Left colon (tissue), 2 donors: ENCODE results near the gene MYLK3. TPM values are rescaled to one million over a fixed set of nuclear protein-coding genes. Genes with fewer than 3 reads are reported as not detected.

ENCODE experiments used
- ATAC-seq: fragments of 200-7000 bp; cut with Tn5 transposase; one replicate; pipeline ENCODE4 v1.9.1; 2020; ENCODE audit warnings: mild to moderate bottlenecking, moderate library complexity
- DNase-seq, 2 donors: peaks; one replicate each; pipeline ENCODE4 v3.0.0-alpha.2; 2020
- intact Hi-C, 2 donors: fragments of 100-400 bp; cut with DNase I in 1 of 2; cut with micrococcal nuclease in 1 of 2; formaldehyde crosslinking; loops; one replicate each; pipeline versions ENCODE4 v1.11.2 to v1.14.0; 2022; cut with DNase I, micrococcal nuclease
- total RNA-seq, 2 donors: library from RNA; stranded (reverse); fragmentation: NEBNext Ultra II Directional; extraction: Animal tissue kit (Norgen Biotek cat#: 25700); gene quantifications; one replicate each; pipeline ENCODE4 v1.2.1, GENCODE V29; 2021
- donor health status: DM: no; HTN: no; CAD: no.
- donor health status: DM: yes; HTN: yes; CAD: no.

The MYLK3 gene
- total RNA-seq, 2 donors from 2014 or later: 0.11 TPM; not detected in 1

DNA sequence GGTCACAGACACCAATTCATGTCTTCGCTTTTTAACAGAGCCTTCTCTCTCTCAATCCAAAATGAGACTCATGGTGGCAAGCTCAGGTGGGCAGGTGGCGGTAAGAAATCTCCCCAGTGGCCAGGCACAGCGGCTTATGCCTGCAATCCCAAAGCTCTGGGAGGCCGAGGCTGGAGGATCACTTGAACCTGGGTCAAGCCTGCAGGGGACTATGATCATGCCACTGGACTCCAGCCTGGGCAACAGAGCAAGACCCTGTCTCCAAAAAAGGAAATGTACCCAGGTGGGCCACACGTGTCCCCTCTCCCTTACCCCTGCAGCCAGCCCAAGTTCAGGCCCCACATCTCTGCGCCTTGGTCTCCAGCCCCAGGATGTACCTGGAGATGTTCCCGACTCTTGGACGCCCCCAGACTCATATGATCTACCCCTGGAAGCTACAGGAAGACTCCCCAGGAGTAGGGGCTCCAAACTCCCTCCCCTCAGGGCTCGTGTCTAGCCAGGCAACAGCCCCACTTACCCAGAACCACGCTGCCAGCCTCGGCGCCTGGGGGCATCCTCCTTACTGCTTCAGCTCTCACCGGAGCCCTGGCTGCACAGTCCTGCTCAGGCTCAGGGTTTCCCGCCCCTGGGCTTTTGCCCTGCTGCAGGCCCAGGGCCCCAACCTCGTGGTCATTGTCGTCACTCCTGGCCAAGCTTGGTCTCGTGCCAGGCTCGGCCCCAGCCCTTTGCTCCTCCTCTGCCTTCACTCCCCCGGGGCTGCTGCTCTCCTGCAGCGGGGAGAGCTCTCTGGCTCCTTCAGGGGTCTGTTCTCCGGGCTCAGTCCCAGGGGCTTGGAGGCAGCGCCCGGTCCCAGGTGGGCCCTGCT lies 16.2 kb downstream of the MYLK3 start:
- intact Hi-C loops: no loop called here
- DNase-seq (no peak), ATAC-seq (no peak)

DNA sequence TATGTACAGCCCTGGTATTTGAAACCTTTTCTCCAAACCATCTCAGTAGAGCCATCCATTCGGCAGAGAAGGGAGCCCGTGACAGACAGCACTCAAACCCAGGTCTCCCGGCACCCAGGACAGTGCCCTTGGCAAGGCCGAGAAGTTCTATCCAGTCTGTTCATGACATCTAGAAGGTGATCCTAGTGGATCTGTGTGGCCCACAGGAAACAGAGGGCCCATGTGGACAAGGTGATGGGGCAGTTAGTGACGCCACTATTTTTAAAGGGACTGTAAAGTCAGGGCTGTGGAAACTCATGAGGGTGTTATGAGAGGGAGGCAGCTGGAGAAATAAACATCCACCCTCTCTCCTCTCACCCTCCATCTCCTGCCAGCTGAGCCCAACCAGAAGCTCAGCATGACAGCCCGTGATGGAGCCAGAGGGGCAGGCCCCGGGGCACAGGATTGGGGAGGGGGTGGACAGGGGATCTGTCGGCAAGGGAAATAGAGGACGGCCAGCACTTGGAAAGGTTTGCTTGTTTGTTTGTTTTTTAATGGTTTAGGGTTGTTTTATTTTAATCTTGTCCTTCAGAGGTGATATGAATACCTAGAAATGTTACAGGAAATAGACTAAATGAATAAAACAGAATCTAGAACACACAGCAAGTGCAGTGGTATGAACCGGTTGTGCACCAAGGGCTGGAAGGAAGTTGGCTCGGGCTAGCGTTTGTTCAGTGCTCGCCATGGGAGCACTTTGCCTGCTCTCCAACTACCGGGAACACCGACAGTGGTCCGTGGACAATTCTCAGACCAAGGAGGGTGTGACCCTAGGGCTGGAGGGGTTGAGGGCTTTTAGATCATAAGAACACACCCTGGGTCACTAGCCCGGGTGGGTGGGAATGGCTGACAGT lies 17.1 kb downstream of the MYLK3 start:
- intact Hi-C loops: no loop called here
- ATAC-seq (no peak), DNase-seq (no peak)

DNA sequence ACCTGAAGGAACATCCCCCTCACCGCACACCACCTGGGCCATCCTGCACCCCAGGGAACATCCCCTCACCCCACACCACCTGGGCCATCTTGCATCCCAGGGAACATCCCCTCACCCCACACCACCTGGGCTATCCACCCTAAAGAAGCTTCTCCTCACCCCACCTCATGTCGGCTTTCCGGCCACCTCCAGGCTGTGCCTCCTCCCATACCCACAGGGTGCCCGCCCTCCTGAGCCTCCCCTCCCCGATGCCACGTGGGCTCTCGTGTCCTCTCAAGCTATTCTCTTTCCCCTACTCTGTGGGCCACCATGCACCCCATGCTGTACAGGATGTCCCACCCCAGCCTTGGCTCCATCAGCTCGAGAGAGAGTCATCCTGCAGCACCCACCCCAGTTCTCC lies 18.0 kb downstream of the MYLK3 start:
- intact Hi-C loops: no loop called here
- no peak for DNase-seq
- ATAC-seq: no peak

DNA sequence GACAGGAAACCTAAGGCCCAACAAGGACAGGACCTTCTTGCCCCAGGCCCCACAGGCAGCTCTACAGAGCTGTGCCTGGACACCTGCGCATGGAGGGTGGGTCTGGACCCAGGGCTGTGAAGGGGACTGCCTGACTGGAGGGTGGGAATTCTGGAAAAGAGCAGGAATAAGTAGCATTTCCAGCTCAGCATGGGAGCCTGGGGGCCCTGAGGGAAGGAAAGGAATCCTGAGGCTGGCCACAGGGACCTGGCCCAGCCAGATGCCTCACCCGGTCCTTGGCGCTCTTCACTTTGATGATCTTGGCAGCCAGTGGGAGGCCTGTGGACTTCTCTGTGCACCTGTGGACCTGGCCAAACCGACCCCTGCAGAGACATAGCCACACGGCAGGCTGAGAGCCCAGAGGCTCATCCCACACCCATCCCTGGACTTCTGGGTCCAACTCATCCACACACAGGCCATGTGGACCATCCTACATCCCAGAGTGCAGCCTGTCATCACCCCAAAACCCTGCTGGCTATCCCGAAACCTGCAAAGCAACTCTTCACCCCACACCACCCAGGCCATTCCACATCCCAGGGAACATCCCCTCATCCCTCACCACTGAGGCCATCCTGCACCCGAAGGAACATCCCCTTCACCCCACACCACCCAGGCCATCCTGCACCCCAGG lies 18.7 kb downstream of the MYLK3 start:
- DNase-seq: no peak
- intact Hi-C loops: no loop called here
- ATAC-seq: no peak

DNA sequence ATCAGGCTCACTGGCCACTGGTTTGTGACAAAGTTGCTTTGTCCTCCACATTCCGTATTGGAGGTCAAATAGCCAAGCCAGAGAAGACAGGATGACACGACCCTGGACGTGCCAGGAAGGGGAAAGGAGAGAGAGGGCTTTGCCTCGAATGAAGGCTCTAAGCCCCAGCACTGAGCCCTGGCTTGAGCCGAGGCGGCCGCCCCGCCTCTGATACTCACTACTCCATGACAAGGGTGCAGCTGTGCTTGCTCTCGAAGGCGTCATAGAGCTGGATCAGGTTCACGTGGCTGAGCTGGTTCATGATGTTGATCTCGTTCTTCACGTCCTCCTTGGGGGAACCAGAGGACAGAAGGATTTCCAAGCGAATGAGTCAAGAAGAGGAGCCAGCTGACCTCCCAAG lies 19.3 kb downstream of the MYLK3 start:
- no peak for ATAC-seq
- intact Hi-C loops: no loop called here
- DNase-seq: no peak

DNA sequence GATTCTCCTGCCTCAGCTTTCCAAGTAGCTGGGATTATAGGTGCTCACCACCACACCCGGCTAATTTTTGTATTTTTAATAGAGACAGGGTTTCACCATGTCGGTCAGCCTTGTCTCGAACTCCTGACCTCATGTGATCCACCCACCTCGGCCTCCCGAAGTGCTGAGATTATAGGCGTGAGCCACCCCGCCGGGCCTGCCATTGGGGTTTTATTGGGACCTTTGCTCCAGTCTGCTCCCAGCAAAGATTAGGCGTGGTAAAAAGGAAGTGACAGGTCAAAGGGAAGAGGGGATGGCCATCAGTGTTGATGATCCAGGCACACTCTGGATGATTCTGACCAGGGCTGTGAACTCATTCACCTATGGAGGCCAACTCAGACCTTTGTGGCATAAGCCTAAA lies 20.5 kb downstream of the MYLK3 start:
- no peak for DNase-seq
- ATAC-seq: peak; percentile 54
- intact Hi-C loops: no loop called here

DNA sequence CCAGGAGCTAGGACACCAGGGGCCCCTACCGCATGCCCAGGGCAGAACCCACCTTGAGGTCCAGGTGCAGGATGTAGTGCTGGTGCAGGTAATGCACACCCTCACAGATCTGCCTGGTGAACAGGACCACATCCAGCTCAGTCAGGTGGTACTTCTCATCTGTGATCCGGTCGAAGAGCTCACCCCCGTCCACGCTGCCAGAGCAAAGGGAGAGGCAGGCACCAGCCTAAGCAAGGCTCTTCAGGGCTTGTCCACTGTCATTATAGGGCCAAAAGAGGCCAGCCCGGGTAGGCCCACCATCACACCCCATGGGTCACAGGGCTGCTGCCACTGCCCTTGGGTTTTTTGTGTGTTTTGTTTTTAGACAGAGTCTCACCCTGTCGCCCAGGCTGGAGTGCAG lies 21.0 kb downstream of the MYLK3 start:
- intact Hi-C loops: no loop called here
- ATAC-seq (no peak), DNase-seq (no peak)

DNA sequence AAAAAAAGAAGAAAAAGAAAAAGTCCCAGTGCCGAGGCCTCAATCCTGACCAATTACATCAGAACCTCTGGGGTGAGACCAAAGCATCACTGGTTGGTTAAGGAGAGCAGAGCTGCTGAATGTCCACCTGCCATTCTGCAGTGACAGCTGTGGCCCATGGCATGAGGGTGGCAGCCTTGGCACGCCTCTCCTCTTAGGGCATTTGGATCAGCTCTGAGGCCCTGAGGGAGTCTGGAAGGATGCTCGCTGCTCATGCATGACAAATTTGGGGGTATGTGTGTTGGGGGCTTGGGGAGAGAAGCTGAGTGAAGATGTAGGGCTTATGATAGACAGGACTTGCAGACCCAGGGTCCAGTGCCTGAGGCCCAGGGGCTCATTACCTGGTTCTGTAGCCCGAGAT lies 26.3 kb downstream of the MYLK3 start:
- no peak for DNase-seq
- intact Hi-C loops: no loop called here
- no peak for ATAC-seq

DNA sequence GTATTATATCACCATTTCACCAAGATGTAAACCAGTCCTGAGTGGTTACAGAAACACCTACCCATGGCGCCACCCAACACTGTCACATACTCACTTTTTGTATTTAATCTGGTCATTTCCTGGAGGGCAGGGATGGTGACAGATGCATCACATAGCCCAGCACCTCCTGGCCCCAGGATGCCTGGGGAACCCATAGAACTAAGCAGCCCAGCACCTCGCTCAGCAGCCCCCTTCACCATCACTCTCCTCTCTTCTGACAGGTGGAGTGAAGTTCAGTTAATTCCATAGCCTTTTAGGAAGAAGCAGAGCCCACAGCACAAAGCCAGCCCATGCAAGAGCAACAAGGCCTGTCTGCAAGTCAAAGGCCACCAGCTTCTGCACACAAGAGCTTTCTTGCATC lies 27.5 kb downstream of the MYLK3 start:
- no peak for ATAC-seq
- intact Hi-C loops: no loop called here
- no peak for DNase-seq

DNA sequence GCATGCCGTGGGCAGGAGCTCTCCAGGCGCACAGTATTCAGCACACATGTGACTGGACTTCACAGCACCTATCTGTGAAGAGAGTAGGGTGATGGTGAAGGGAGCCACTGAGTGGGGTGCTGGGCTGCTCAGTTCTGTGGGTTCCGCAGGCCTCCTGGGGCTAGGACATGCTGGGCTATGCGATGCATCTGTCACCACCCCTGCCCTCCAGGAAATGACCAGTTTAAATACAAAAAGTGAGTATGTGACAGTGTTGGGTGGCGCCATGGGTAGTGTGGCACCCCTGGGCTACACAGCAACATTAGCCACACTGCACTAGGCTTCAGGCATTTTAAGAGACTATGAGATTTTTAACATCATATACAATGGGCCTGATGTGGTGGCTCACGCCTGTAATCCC lies 28.6 kb downstream of the MYLK3 start:
- ATAC-seq: no peak
- intact Hi-C loops: no loop called here
- DNase-seq: no peak

DNA sequence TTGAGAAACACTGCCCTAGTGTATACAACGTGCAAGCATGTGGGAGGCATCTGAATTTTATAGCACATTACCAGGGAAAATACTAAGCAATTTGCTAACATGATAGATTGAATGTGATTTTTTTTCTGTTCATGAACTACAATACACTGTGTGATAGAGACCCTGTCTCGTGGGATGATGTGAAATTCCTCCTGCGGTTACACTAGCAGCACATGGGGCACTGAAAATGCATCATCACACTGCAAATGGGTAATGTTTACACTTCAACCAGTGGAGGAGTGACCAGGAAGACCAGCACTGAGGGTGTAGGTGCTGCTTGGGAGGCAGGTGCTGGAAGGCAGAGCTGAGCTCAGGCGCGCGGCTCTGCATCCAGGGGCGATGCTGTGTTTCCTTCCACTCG lies 29.9 kb downstream of the MYLK3 start:
- ATAC-seq (no peak), DNase-seq (no peak)
- intact Hi-C loops: no loop called here

DNA sequence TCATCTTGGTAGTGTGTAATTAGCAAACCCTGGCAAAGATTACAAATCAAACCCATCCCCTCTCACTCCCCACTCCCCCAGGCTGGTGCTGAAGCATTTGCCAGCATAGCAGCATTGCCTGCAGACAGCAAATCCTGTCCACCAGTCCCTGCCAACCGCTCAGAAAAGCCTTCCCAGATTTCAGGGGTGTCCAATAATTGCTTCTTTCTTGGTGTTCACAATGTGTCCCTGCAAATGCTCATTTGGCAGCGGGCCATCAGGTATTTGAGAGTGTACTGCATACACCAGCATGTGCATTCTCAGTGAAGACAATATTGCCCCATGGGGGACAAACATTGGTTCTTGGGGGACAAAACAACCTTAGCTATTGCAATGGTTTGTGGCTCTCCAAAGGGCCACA lies 30.5 kb downstream of the MYLK3 start:
- intact Hi-C loops: no loop called here
- DNase-seq (no peak), ATAC-seq (no peak)

DNA sequence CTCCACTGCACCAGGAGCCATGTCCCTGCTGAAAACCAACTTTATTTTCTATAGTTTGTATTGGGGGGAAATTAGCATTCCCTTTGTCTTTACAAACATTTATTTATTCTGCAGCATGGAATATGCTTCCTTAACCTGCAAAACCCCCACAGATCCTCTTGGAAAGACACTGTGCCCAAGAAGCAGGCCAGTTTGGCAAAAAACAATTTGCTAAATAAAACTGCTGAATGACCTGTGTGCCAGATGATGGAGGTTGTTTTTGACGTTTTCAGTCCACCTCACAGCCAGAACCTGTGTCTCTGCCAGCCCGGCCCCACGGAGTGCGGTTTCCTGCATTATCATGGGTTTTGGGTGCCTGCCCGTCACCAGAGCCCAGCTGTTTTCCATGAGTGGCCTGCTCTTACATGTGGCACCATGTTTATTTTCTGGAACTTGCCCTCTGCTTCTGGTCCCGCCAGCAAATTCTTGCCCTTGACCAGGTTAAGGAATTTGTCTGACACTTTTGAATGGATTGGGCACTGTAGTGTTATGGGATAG lies 32.3 kb downstream of the MYLK3 start:
- intact Hi-C loops: no loop called here
- ATAC-seq (no peak), DNase-seq (no peak)

DNA sequence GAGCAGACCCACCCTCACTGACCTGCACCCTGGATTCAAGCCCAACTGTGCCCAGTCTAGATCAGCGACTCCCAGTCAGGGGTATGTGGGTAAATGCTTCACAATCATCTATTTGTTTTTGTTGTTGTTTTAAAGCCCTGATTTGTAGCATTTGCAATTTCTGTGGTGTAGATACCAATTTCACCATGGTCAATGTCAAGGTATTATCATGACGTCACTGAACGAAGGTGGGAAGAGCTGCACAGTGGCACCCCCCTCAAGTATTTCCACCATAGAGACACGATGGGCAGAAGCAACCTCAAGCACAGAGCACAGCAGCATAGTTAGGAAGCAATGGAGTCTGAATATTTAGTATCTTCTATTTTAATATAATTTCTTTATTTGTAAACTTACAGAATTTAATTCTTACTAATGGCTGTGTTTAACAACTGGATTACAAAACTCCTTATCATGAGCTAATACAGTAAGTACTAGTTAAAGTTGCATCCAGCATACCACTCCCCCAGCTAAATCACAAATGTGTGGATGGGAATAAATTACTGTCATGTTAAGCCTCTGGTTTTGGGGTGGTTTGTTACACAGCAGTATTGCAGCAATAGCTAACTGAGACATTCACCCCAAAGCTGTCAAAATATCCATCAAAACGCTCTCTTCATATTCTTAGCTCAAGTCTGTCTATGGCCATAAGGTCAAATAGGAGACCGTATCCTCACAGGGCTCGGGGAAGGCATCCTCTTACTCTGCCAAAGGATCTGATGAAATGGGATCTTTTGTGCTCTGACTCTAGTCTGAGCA lies 33.1 kb downstream of the MYLK3 start:
- intact Hi-C loops: no loop called here
- DNase-seq (no peak), ATAC-seq (no peak)

DNA sequence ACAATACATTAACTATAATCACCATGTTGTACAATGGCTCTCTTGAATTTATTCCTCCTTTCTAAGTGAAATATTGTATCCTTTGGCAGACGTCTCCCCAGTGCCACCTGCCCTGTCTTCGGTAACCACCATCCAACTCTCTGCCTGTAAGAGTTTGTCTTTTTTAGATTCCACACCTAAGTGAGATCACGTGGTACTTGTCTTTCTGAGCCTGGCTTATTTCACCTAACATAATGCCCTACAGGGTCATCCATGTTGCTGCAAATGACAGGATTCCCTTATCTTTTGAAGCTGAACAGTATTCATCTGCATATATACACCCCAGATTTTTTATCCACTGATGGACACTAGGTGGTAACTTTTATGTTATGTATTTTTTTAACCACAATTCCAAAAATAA lies 34.5 kb downstream of the MYLK3 start:
- no peak for DNase-seq
- ATAC-seq: no peak
- intact Hi-C loops: no loop called here

DNA sequence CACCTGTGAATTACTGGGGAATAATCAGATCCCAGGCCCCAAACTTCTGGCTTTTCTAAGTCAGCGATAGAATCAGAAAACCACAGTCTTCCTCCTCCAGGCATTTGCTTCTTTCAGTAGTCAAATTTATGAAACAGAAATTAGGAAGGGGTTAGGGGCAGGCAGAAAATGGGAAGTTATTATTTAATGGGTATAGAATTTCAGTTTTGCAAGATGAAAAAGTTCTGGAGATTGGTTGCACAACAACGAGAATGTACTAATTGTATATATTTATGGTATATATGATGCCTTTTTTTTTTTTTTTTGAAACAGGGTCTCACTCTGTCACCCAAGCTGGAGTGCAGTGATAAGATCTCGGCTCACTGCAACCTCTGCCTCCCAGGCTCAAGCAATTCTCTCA lies 35.2 kb downstream of the MYLK3 start:
- DNase-seq: no peak
- ATAC-seq: no peak
- intact Hi-C loops: no loop called here

DNA sequence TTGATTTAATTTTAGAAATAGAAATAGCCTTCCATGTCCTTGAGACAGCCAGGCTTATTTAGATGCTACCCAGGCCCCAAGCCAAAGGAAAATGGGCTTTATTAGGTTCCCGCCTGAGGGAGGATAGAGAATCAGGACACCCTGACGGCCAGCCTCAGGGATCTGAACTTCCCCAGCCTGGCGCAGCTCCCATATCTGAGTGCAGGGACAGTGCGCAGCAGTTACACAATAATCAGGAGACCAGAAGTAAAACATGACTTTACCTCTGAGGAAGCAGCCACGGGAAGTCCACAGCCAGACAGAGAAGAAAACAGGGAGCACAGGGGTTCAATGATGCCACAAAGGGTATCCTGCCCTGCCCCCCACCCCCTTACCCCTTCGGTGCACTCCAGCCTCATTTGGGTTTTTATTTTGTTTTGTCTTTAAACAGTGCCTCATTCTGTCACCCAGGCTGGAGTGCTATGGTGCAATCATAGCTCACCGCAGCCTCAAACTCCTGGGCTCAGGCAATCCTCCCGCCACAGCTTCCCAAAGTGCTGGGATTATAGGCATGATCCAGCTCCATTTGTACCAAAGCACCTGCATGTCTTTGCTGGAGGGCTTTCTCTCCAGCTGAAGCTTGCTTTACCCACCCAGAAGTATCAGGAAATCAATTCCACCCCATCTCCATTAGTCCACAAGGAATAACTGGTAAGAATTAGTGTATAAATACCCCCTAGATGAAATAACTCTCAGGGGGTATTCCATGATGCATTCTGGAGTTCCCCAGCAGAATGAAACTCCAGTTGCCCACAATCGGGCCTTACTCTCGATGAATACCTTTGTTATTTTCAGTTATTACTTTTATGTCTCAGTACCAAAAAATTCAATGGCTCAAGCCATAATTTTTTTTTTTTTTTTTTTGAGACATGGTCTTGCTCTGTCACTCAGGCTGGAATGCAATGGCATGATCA lies 36.8 kb downstream of the MYLK3 start:
- ATAC-seq: no peak
- intact Hi-C loops: no loop called here

More for the DNA sequence above, 36.8 kb downstream of the MYLK3 start:
- DNase-seq: no peak
